ENCODE data around the gene INSL4. TPM values are rescaled to one million over a fixed set of nuclear protein-coding genes. Genes with fewer than 3 reads are reported as not detected.

Gene INSL4
- polyA plus RNA-seq, result not detected

GRCh38 chr9:5231212-5231611, at the start of gene INSL4:
Gene INSL4, plus strand, starts transcription at chr9:5231419. Its CDS starts 105 bp downstream, at chr9:5231524.
- Histone ChIP-seq H3K4me1 (ENCODE audit: control insufficient read depth in 2 of 2, insufficient read depth in 2 of 2, low read length in 1 of 2) (no peaks in the 10 kb centered on the region), H3K27me3 (ENCODE audit: control insufficient read depth in 1 of 2, insufficient read depth in 2 of 2, low read length in 2 of 2) (peaks cover 0 to 2% of the 10 kb centered on the region in 2 donors), H3K4me3 (ENCODE audit: low read depth in 1 of 2, low read length in 2 of 2) (no peak within 1 kb of the TSS), H3K27ac (ENCODE audit: low read depth in 2 of 2, low read length in 1 of 2) (no peak within 1 kb of the TSS), H3K9me3 (ENCODE audit: control insufficient read depth in 2 of 2, insufficient read depth in 1 of 2, low read depth in 1 of 2, low read length in 1 of 2) (no peaks in the 10 kb centered on the region), H3K36me3 (ENCODE audit: control insufficient read depth in 2 of 2, insufficient read depth in 2 of 2, low read length in 1 of 2) (no peaks in the 10 kb centered on the region)
- 86 to 89% methylated on average over 2 of the region's 2 CpGs for WGBS, 2 donors

GRCh38 chr9:5184776-5185175, 46.4 kb upstream of the INSL4 start:
- no peaks in the 10 kb centered on the region for H3K36me3 ChIP-seq (ENCODE audit: control insufficient read depth in 2 of 2, insufficient read depth in 2 of 2, low read length in 1 of 2)
- no peaks in the 10 kb centered on the region for H3K27me3 ChIP-seq (ENCODE audit: control insufficient read depth in 1 of 2, insufficient read depth in 2 of 2, low read length in 2 of 2)
- H3K4me3 ChIP-seq (ENCODE audit: low read depth in 1 of 2, low read length in 2 of 2), result no peak overlapping the region
- H3K27ac ChIP-seq (ENCODE audit: low read depth in 2 of 2, low read length in 1 of 2), result no peak overlapping the region
- 94 to 97% methylated on average over 2 of the region's 2 CpGs for WGBS, 2 donors
- H3K9me3 ChIP-seq (ENCODE audit: control insufficient read depth in 2 of 2, insufficient read depth in 1 of 2, low read depth in 1 of 2, low read length in 1 of 2), result no peaks in the 10 kb centered on the region
- no peaks in the 10 kb centered on the region for H3K4me1 ChIP-seq (ENCODE audit: control insufficient read depth in 2 of 2, insufficient read depth in 2 of 2, low read length in 1 of 2)

- no peak within 1 kb of the TSS for H3K4me3 ChIP-seq (ENCODE audit: low read depth in 1 of 2, low read length in 2 of 2)
- no peaks in the 10 kb centered on the region for H3K27me3 ChIP-seq (ENCODE audit: control insufficient read depth in 1 of 2, insufficient read depth in 2 of 2, low read length in 2 of 2)
- no peaks in the 10 kb centered on the region for H3K36me3 ChIP-seq (ENCODE audit: control insufficient read depth in 2 of 2, insufficient read depth in 2 of 2, low read length in 1 of 2)
- no peaks in the 10 kb centered on the region for H3K9me3 ChIP-seq (ENCODE audit: control insufficient read depth in 2 of 2, insufficient read depth in 1 of 2, low read depth in 1 of 2, low read length in 1 of 2)
- 89 to 90% methylated on average over 44 of the region's 44 CpGs for WGBS, 2 donors
- no peaks in the 10 kb centered on the region for H3K4me1 ChIP-seq (ENCODE audit: control insufficient read depth in 2 of 2, insufficient read depth in 2 of 2, low read length in 1 of 2)
- H3K27ac ChIP-seq (ENCODE audit: low read depth in 2 of 2, low read length in 1 of 2), result no peak within 1 kb of the TSS
Observed at GRCh38 chr9:5185220-5185840, 45.9 kb upstream of the INSL4 start, which contains the start of gene INSL6. Gene INSL6, minus strand, starts transcription at chr9:5185639. Its CDS starts 37 bp downstream, at chr9:5185602.

- Histone ChIP-seq H3K9me3 (ENCODE audit: control insufficient read depth in 2 of 2, insufficient read depth in 1 of 2, low read depth in 1 of 2, low read length in 1 of 2) (no peaks in the 10 kb centered on the region), H3K4me1 (ENCODE audit: control insufficient read depth in 2 of 2, insufficient read depth in 2 of 2, low read length in 1 of 2) (no peaks in the 10 kb centered on the region), H3K27me3 (ENCODE audit: control insufficient read depth in 1 of 2, insufficient read depth in 2 of 2, low read length in 2 of 2) (no peaks in the 10 kb centered on the region), H3K27ac (ENCODE audit: low read depth in 2 of 2, low read length in 1 of 2) (no peak overlapping the region), H3K36me3 (ENCODE audit: control insufficient read depth in 2 of 2, insufficient read depth in 2 of 2, low read length in 1 of 2) (no peaks in the 10 kb centered on the region), H3K4me3 (ENCODE audit: low read depth in 1 of 2, low read length in 2 of 2) (no peak overlapping the region)
- 25 to 30% methylated on average over 8 of the region's 8 CpGs for WGBS, 2 donors
Observed at GRCh38 chr9:5186416-5187169, 44.6 kb upstream of the INSL4 start.

GRCh38 chr9:5188060-5188984, 42.9 kb upstream of the INSL4 start:
- no peaks in the 10 kb centered on the region for H3K36me3 ChIP-seq (ENCODE audit: control insufficient read depth in 2 of 2, insufficient read depth in 2 of 2, low read length in 1 of 2)
- no peaks in the 10 kb centered on the region for H3K27me3 ChIP-seq (ENCODE audit: control insufficient read depth in 1 of 2, insufficient read depth in 2 of 2, low read length in 2 of 2)
- no peaks in the 10 kb centered on the region for H3K9me3 ChIP-seq (ENCODE audit: control insufficient read depth in 2 of 2, insufficient read depth in 1 of 2, low read depth in 1 of 2, low read length in 1 of 2)
- WGBS, 2 donors, result 70 to 80% methylated on average over 10 of the region's 10 CpGs
- H3K4me1 ChIP-seq (ENCODE audit: control insufficient read depth in 2 of 2, insufficient read depth in 2 of 2, low read length in 1 of 2), result no peaks in the 10 kb centered on the region
- H3K4me3 ChIP-seq (ENCODE audit: low read depth in 1 of 2, low read length in 2 of 2), result no peak overlapping the region
- no peak overlapping the region for H3K27ac ChIP-seq (ENCODE audit: low read depth in 2 of 2, low read length in 1 of 2)

GRCh38 chr9:5191985-5192384, 39.2 kb upstream of the INSL4 start:
- Histone ChIP-seq H3K27ac (ENCODE audit: low read depth in 2 of 2, low read length in 1 of 2) (no peak overlapping the region), H3K36me3 (ENCODE audit: control insufficient read depth in 2 of 2, insufficient read depth in 2 of 2, low read length in 1 of 2) (no peaks in the 10 kb centered on the region), H3K4me1 (ENCODE audit: control insufficient read depth in 2 of 2, insufficient read depth in 2 of 2, low read length in 1 of 2) (no peaks in the 10 kb centered on the region), H3K9me3 (ENCODE audit: control insufficient read depth in 2 of 2, insufficient read depth in 1 of 2, low read depth in 1 of 2, low read length in 1 of 2) (no peaks in the 10 kb centered on the region), H3K27me3 (ENCODE audit: control insufficient read depth in 1 of 2, insufficient read depth in 2 of 2, low read length in 2 of 2) (no peaks in the 10 kb centered on the region), H3K4me3 (ENCODE audit: low read depth in 1 of 2, low read length in 2 of 2) (no peak overlapping the region)
- 84 to 85% methylated on average over 3 of the region's 3 CpGs for WGBS, 2 donors

- Histone ChIP-seq H3K27me3 (ENCODE audit: control insufficient read depth in 1 of 2, insufficient read depth in 2 of 2, low read length in 2 of 2) (no peaks in the 10 kb centered on the region), H3K27ac (ENCODE audit: low read depth in 2 of 2, low read length in 1 of 2) (no peak overlapping the region), H3K4me1 (ENCODE audit: control insufficient read depth in 2 of 2, insufficient read depth in 2 of 2, low read length in 1 of 2) (no peaks in the 10 kb centered on the region), H3K4me3 (ENCODE audit: low read depth in 1 of 2, low read length in 2 of 2) (no peak overlapping the region), H3K9me3 (ENCODE audit: control insufficient read depth in 2 of 2, insufficient read depth in 1 of 2, low read depth in 1 of 2, low read length in 1 of 2) (no peaks in the 10 kb centered on the region), H3K36me3 (ENCODE audit: control insufficient read depth in 2 of 2, insufficient read depth in 2 of 2, low read length in 1 of 2) (no peaks in the 10 kb centered on the region)
- WGBS, 2 donors, result 51 to 53% methylated on average over 2 of the region's 2 CpGs
Observed at GRCh38 chr9:5193345-5193744, 37.9 kb upstream of the INSL4 start.

- Histone ChIP-seq H3K27me3 (ENCODE audit: control insufficient read depth in 1 of 2, insufficient read depth in 2 of 2, low read length in 2 of 2) (no peaks in the 10 kb centered on the region), H3K4me1 (ENCODE audit: control insufficient read depth in 2 of 2, insufficient read depth in 2 of 2, low read length in 1 of 2) (no peaks in the 10 kb centered on the region), H3K36me3 (ENCODE audit: control insufficient read depth in 2 of 2, insufficient read depth in 2 of 2, low read length in 1 of 2) (no peaks in the 10 kb centered on the region), H3K9me3 (ENCODE audit: control insufficient read depth in 2 of 2, insufficient read depth in 1 of 2, low read depth in 1 of 2, low read length in 1 of 2) (no peaks in the 10 kb centered on the region), H3K4me3 (ENCODE audit: low read depth in 1 of 2, low read length in 2 of 2) (no peak overlapping the region), H3K27ac (ENCODE audit: low read depth in 2 of 2, low read length in 1 of 2) (no peak overlapping the region)
- WGBS, 2 donors, result 42 to 50% methylated on average over 1 of the region's 1 CpG
Observed at GRCh38 chr9:5195463-5195862, 35.8 kb upstream of the INSL4 start.

- H3K4me1 ChIP-seq (ENCODE audit: control insufficient read depth in 2 of 2, insufficient read depth in 2 of 2, low read length in 1 of 2), result no peaks in the 10 kb centered on the region
- H3K36me3 ChIP-seq (ENCODE audit: control insufficient read depth in 2 of 2, insufficient read depth in 2 of 2, low read length in 1 of 2), result no peaks in the 10 kb centered on the region
- no peaks in the 10 kb centered on the region for H3K27me3 ChIP-seq (ENCODE audit: control insufficient read depth in 1 of 2, insufficient read depth in 2 of 2, low read length in 2 of 2)
- no peak overlapping the region for H3K27ac ChIP-seq (ENCODE audit: low read depth in 2 of 2, low read length in 1 of 2)
- H3K4me3 ChIP-seq (ENCODE audit: low read depth in 1 of 2, low read length in 2 of 2), result no peak overlapping the region
- peaks cover 0 to 2% of the 10 kb centered on the region in 2 donors for H3K9me3 ChIP-seq (ENCODE audit: control insufficient read depth in 2 of 2, insufficient read depth in 1 of 2, low read depth in 1 of 2, low read length in 1 of 2)
Observed at GRCh38 chr9:5205071-5205470, 26.1 kb upstream of the INSL4 start.

All from esophagus (tissue), 2 donors.